HepG2 (cell line): ENCODE data around the gene CLIC1. TPM values are rescaled to one million over a fixed set of nuclear protein-coding genes. Genes with fewer than 3 reads are reported as not detected.

ENCODE experiments used
- CCAR2 ChIP-seq: fragments of 200-400 bp; formaldehyde crosslinking; optimal IDR thresholded peaks from 2 replicates; pipeline ENCODE3; 2018; ENCODE audit warnings: low read depth, mild to moderate bottlenecking, low read length, moderate library complexity
- DMAP1 ChIP-seq: IDR thresholded peaks from 2 replicates; pipeline ENCODE4 v1.6.1; 2016
- DNMT3B ChIP-seq: conservative IDR thresholded peaks from 2 replicates; pipeline ENCODE4 v1.6.1; 2016; ENCODE audit warnings: missing biosample characterization, control low read depth
- ELF3 ChIP-seq: IDR thresholded peaks from 2 replicates; pipeline ENCODE4 v1.6.1; 2016; ENCODE audit warnings: missing genetic modification reagents, missing compliant biosample characterization
- GABPB1 ChIP-seq: IDR thresholded peaks from 2 replicates; pipeline ENCODE4 v1.6.1; 2016; ENCODE audit warnings: mild to moderate bottlenecking, missing genetic modification reagents, moderate library complexity, missing compliant biosample characterization
- KAT7 ChIP-seq: IDR thresholded peaks from 2 replicates; pipeline ENCODE4 v1.6.1; 2018; ENCODE audit warnings: borderline replicate concordance, missing compliant biosample characterization
- KLF13 ChIP-seq: sonication (generic); formaldehyde crosslinking; IDR thresholded peaks from 2 replicates; pipeline ENCODE4 v1.4.0; 2020; ENCODE audit warnings: mild to moderate bottlenecking, missing genetic modification reagents
- NFKB2 ChIP-seq: sonication (generic); formaldehyde crosslinking; IDR thresholded peaks from 2 replicates; pipeline ENCODE4 v1.4.0; 2020; ENCODE audit warnings: missing genetic modification reagents, borderline replicate concordance
- NFYB ChIP-seq: sonication (generic); formaldehyde crosslinking; IDR thresholded peaks from 2 replicates; pipeline ENCODE4 v1.4.0; 2020; ENCODE audit warnings: missing genetic modification reagents
- ONECUT2 ChIP-seq: sonication (generic); formaldehyde crosslinking; IDR thresholded peaks from 2 replicates; pipeline ENCODE4 v1.4.0; 2020; ENCODE audit warnings: missing genetic modification reagents
- PHF5A ChIP-seq: IDR thresholded peaks from one replicate; pipeline ENCODE4 v1.6.1; 2018; ENCODE audit warnings: low read depth, missing genetic modification reagents; ENCODE audit not compliant: unreplicated experiment
- PHF8 ChIP-seq: sonication (generic); formaldehyde crosslinking; IDR thresholded peaks from 2 replicates; pipeline ENCODE4 v1.5.0; 2020; ENCODE audit warnings: missing genetic modification reagents
- SNAPC5 ChIP-seq: sonication (generic); formaldehyde crosslinking; IDR thresholded peaks from 2 replicates; pipeline ENCODE4 v1.8.1; 2023; ENCODE audit warnings: mild to moderate bottlenecking, missing genetic modification reagents, borderline replicate concordance
- TCF12 ChIP-seq, 2 experiments: fragments of 450-650 bp in 1 of 2; sonication (generic) in 1 of 2; formaldehyde crosslinking in 1 of 2; IDR thresholded peaks; 2 replicates each; pipeline versions ENCODE4 v1.6.1 to v1.8.0; 2017 to 2022; ENCODE audit warnings: antibody characterized with exemption in 1 of 2, mild to moderate bottlenecking in 1 of 2, missing genetic modification reagents in 1 of 2, moderate library complexity in 1 of 2
- ZBTB21 ChIP-seq: sonication (generic); formaldehyde crosslinking; IDR thresholded peaks from 2 replicates; pipeline ENCODE4 v1.4.0; 2020; ENCODE audit warnings: missing genetic modification reagents
- ZMAT5 ChIP-seq: sonication (generic); formaldehyde crosslinking; IDR thresholded peaks from 2 replicates; pipeline ENCODE4 v1.5.0; 2020; ENCODE audit warnings: mild to moderate bottlenecking, low read depth, missing genetic modification reagents, borderline replicate concordance
- ZNF138 ChIP-seq: sonication (generic); formaldehyde crosslinking; IDR thresholded peaks from 2 replicates; pipeline ENCODE4 v1.5.0; 2020; ENCODE audit warnings: mild to moderate bottlenecking, low read depth, missing genetic modification reagents
- ZNF460 ChIP-seq: sonication (generic); formaldehyde crosslinking; IDR thresholded peaks from 2 replicates; pipeline ENCODE4 v1.5.1; 2020; ENCODE audit warnings: missing genetic modification reagents, mild to moderate bottlenecking, borderline replicate concordance
- ZNF678 ChIP-seq: sonication (generic); formaldehyde crosslinking; IDR thresholded peaks from 2 replicates; pipeline ENCODE4 v1.4.0; 2020; ENCODE audit warnings: mild to moderate bottlenecking, missing genetic modification reagents
- ZNF790 ChIP-seq: sonication (generic); formaldehyde crosslinking; IDR thresholded peaks from 2 replicates; pipeline ENCODE4 v1.8.0; 2022; ENCODE audit warnings: missing genetic modification reagents, mild to moderate bottlenecking, borderline replicate concordance
- polyA plus RNA-seq, 8 experiments: library from polyadenylated mRNA; depleted of rRNA in 3 of 8; stranded (reverse) in 7 of 8; unstranded in 1 of 8; fragments of >200 nt; fragmentation: Illumina TruSeq in 4 of 8; extraction: Trizol in 4 of 8; gene quantifications; 2 replicates each; pipeline versions ENCODE4 v1.2.1 to v1.2.3, GENCODE V29; 2011 to 2016; ENCODE audit warnings: low read depth in 4 of 8, missing spikeins in 1 of 8, mixed read lengths in 1 of 8; ENCODE audit not compliant: insufficient read depth in 1 of 8
- total RNA-seq, 5 experiments: library from RNA; depleted of rRNA; stranded (reverse); fragments of >200 nt; fragmentation: Illumina TruSeq; extraction: Trizol; gene quantifications; 2 replicates each; pipeline ENCODE4 v1.2.3, GENCODE V29; 2016; ENCODE audit warnings: low read depth in 1 of 5
- TF ChIP-seq, protein P1 (sequence below): sonication (generic); formaldehyde crosslinking; IDR thresholded peaks from 2 replicates; pipeline ENCODE4 v1.8.0; 2022; ENCODE audit warnings: missing genetic modification reagents, mild to moderate bottlenecking, borderline replicate concordance
- TF ChIP-seq, protein P2 (sequence below): sonication (generic); formaldehyde crosslinking; IDR thresholded peaks from 2 replicates; pipeline ENCODE4 v1.5.0; 2020; ENCODE audit warnings: missing genetic modification reagents
- TF ChIP-seq, protein P3 (sequence below): sonication (generic); formaldehyde crosslinking; IDR thresholded peaks from 2 replicates; pipeline ENCODE4 v1.4.0; 2020; ENCODE audit warnings: mild to moderate bottlenecking, low read depth, missing genetic modification reagents

Gene CLIC1
- total and polyA plus RNA-seq, 2 of the 13 experiments (the other 11 are each of a cell fraction or from before 2014, with no cell fraction given) = 602 to 891 TPM

GRCh38 chr6:31737991-31738979 lies 2.0 kb upstream of the CLIC1 start (continued):
- TF ChIP-seq SNAPC5 (CRISPR knock-in tag) (peak; percentile 87; the same call in 1 of the 2 replicates), GABPB1 (CRISPR knock-in tag) (no peak; the same call in 1 of the 2 replicates), KLF13 (CRISPR knock-in tag) (no peak), KAT7 (CRISPR knock-in tag) (no peak; the same call in 1 of the 2 replicates), DNMT3B (CRISPR knock-in tag) (no peak; the same call in 1 of the 2 replicates), ELF3 (CRISPR knock-in tag) (peak; percentile 85), TCF12 (IDR thresholded peaks at IDR 0.05) (no peak), TCF12 (CRISPR knock-in tag; IDR thresholded peaks at IDR 0.05) (peak; percentile 46; the same call in 1 of the 2 replicates), PHF5A (CRISPR knock-in tag) (no peak), ONECUT2 (no peak), ZNF460 (no peak), PHF8 (CRISPR knock-in tag) (peak; percentile 35; the same call in 1 of the 2 replicates), CCAR2 (no peak), ZBTB21 (CRISPR knock-in tag) (no peak), NFKB2 (CRISPR knock-in tag) (no peak), ZNF138 (CRISPR knock-in tag) (no peak), ZNF678 (CRISPR knock-in tag) (no peak), ZNF790 (CRISPR knock-in tag) (no peak), DMAP1 (peak; percentile 19; the same call in 1 of the 2 replicates), NFYB (CRISPR knock-in tag) (peak; percentile 51), ZMAT5 (no peak; the same call in 1 of the 2 replicates)
- TF ChIP-seq, protein P1, sequence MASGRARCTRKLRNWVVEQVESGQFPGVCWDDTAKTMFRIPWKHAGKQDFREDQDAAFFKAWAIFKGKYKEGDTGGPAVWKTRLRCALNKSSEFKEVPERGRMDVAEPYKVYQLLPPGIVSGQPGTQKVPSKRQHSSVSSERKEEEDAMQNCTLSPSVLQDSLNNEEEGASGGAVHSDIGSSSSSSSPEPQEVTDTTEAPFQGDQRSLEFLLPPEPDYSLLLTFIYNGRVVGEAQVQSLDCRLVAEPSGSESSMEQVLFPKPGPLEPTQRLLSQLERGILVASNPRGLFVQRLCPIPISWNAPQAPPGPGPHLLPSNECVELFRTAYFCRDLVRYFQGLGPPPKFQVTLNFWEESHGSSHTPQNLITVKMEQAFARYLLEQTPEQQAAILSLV (CRISPR knock-in tag) = no peak
- TF ChIP-seq, protein P2, sequence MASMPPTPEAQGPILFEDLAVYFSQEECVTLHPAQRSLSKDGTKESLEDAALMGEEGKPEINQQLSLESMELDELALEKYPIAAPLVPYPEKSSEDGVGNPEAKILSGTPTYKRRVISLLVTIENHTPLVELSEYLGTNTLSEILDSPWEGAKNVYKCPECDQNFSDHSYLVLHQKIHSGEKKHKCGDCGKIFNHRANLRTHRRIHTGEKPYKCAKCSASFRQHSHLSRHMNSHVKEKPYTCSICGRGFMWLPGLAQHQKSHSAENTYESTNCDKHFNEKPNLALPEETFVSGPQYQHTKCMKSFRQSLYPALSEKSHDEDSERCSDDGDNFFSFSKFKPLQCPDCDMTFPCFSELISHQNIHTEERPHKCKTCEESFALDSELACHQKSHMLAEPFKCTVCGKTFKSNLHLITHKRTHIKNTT (CRISPR knock-in tag) = no peak
- TF ChIP-seq, protein P3, sequence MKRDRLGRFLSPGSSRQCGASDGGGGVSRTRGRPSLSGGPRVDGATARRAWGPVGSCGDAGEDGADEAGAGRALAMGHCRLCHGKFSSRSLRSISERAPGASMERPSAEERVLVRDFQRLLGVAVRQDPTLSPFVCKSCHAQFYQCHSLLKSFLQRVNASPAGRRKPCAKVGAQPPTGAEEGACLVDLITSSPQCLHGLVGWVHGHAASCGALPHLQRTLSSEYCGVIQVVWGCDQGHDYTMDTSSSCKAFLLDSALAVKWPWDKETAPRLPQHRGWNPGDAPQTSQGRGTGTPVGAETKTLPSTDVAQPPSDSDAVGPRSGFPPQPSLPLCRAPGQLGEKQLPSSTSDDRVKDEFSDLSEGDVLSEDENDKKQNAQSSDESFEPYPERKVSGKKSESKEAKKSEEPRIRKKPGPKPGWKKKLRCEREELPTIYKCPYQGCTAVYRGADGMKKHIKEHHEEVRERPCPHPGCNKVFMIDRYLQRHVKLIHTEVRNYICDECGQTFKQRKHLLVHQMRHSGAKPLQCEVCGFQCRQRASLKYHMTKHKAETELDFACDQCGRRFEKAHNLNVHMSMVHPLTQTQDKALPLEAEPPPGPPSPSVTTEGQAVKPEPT = no peak
